AG09319 (cell line): ENCODE data around the gene MSI2.

ENCODE experiments used
- DNase-seq: peaks from one replicate; pipeline ENCODE4 v3.0.0-alpha.2; 2010; ENCODE audit warnings: low read depth; ENCODE audit errors: extremely low read depth
- TF ChIP-seq, protein P1 (sequence below): IDR thresholded peaks from 2 replicates; pipeline ENCODE4 v1.5.1; 2011; ENCODE audit warnings: low read depth, mild to moderate bottlenecking, inconsistent platforms, low read length, moderate library complexity

The MSI2 gene

DNA sequence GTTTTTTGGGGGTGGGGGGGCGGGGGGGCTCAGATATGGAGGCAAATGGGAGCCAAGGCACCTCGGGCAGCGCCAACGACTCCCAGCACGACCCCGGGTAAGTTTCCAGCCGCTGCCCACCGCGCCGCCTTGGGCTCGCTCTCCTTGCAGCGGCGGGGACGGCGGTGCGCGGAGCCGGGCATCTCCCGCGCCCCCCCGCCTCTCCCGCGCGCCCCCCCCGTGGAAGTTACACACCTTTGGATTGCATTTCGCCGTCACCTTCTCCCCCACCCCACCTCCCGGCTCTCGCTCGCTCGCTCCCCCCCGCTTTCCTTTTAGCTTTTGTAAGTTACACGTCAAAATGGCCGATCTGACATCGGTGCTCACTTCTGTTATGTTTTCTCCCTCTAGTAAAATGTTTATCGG is 387 bp downstream of the MSI2 start:
- DNase-seq = no peak
- TF ChIP-seq, protein P1, sequence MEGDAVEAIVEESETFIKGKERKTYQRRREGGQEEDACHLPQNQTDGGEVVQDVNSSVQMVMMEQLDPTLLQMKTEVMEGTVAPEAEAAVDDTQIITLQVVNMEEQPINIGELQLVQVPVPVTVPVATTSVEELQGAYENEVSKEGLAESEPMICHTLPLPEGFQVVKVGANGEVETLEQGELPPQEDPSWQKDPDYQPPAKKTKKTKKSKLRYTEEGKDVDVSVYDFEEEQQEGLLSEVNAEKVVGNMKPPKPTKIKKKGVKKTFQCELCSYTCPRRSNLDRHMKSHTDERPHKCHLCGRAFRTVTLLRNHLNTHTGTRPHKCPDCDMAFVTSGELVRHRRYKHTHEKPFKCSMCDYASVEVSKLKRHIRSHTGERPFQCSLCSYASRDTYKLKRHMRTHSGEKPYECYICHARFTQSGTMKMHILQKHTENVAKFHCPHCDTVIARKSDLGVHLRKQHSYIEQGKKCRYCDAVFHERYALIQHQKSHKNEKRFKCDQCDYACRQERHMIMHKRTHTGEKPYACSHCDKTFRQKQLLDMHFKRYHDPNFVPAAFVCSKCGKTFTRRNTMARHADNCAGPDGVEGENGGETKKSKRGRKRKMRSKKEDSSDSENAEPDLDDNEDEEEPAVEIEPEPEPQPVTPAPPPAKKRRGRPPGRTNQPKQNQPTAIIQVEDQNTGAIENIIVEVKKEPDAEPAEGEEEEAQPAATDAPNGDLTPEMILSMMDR = no peak

DNA sequence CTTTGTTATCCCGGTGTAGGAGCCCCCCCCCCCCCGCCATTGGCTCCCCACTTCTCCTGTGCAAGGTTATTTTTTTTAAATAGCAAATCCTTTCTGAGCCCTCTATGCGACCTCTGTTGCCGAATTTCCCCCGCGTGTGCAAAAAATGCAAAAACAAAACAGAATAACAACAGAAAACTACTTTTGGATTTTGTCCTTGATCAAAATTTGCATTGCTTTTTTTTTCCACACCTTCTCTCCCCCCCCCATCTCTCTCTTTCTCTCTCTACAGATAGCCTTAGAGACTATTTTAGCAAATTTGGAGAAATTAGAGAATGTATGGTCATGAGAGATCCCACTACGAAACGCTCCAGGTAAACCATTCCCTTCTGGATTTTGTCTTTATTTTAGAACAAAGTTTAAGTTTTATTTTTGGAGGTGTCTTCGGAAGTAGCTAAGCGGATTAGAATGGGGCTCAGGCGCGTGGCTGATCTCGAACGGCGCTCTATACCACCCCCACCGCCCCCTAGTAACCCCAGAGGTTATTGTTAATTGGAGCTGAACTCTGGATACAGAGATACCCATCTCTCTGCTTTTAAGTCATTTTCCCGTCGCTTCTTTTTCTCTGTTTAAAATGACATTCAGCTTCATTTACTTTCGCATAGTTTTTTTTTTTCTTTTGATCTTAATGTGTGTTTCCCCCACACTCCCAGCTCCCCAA is 1.0 kb downstream of the MSI2 start:
- no peak for DNase-seq

DNA sequence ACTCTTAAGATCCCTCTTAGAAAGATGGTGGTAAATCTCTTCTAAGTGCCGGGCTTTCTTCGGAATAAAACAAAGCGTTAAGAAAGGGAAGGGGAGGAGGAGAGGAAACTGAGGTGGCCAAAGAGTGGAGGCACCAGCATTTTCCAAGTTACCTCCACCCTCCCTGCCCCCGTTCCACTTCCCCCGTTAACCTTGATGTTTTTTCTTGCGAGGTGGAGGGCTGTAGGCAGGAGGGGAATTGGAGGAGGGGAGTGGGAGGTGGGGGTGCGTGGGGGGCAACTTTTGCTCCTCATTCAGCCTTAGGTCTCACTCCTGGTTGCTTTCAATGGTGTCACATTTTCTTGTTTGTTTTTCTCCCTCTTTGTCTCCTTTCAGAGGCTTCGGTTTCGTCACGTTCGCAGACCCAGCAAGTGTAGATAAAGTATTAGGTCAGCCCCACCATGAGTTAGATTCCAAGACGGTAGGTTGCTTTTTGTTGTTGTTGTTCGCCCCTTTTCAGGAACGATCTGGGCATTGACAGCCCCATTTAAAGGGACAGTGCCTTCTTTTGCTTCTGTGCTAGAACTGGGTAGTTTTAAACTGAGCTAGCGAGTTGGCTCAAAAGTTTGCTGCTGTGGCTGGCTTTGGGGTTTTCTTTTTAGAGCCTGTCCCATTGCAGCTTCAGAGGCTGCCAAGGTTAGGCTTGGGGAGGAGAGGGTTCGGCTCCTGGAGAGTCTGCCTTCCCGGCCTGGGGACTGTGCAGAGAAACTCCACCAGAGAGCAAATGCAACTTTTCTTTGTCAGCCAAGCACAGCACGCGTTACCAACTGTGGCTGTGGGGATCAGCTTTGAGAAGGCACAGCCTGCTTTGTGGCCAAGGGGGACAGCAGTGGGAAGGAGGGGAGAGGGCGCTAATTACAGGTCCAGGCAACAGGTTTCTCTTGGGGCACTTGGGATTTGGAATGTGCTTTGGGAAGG is 1.9 kb downstream of the MSI2 start:
- TF ChIP-seq, protein P1 = no peak
- DNase-seq = no peak

More for the DNA sequence above, 1.0 kb downstream of the MSI2 start:
- TF ChIP-seq, protein P1 = no peak

DNA sequence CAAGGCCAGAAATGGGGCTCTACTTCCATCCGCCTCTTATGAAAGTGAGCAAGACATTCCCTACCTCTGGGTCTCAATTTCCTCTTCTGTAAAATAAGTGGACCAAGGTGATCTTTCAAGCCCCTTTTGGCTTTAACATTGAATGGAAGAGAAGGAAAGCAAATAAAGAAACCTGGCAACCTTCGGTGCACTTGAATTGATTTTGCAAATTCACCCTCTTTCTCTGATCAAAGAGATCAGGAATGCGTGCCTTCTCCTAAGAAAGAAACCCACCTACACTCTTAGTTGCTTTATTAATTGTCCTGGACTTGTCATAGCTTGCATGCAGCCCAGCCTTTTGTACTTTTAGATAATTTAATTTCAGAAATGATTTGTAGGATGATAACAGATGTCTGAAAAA is 3.0 kb downstream of the MSI2 start:
- DNase-seq = no peak
- TF ChIP-seq, protein P1 = no peak

DNA sequence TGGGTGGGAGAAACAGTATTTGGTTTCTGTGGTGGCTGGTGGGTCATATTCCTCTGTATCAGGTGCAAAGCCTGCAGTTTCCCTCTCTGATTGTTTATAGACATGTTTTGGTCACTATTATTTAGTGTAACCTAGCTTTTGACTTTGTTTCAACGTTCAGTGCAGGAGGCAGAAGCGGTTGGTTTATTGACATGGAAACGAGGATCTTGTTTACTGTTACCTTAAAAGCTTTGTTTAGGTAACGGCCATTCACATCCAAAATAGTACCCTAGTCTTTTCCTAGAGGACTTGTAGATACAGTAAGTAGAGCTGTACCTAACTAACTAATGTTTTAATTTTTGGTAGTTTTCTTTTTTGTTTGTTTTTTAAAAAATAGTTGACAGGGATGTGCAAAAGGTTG is 3.5 kb downstream of the MSI2 start:
- TF ChIP-seq, protein P1 = no peak
- DNase-seq = no peak

DNA sequence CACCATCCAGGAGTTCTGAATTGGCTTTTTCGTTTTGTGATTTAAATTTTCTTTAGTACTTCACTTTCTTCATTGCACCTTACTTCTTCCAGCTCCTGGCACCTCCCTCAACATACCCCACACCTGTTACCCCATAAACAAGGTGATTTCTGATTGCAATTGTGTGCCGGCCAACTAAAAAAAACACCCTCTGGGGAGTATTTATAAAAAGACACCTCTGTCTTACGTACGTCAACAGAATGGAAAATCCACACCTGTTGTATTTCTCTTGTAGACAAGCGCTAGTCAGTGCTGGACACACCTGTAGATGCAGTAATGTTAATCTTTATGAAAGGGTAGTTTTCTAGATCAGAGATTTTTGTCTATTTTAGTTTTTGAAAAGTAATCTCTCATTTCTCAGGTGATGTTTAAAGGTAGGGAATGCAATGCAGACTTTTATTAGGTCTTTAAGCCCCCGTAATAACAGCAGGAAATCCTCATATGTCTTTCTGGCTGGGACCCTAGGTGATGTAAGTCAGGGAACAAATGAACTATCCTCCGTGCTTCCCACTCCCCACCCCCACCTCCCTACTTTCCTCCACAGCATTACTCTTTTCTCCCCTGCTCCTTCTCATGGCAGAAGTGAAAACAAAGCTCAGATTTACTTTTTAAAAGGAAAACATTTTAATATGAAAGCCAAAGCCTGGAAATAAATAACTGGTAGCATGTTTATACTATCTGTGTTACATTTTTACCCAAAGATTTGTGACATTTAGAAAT is 4.2 kb downstream of the MSI2 start:
- no peak for DNase-seq
- TF ChIP-seq, protein P1 = no peak
